Subcutaneous abdominal adipose tissue (tissue), 5 donors: ENCODE data around the gene CROCC2.

Experiments used
- H3K27ac ChIP-seq: one replicate; pipeline ENCODE4 v1.7.0; 2013; ENCODE audit warnings: low read depth, mild to moderate bottlenecking, inconsistent platforms, low read length, moderate library complexity
- H3K27me3 ChIP-seq, 5 donors: one replicate each; pipeline ENCODE4 v1.7.0; 2013; ENCODE audit warnings: low read length in 5 of 5, inconsistent platforms in 1 of 5; ENCODE audit not compliant: control insufficient read depth in 5 of 5, insufficient read depth in 4 of 5
- H3K36me3 ChIP-seq, 5 donors: one replicate each; pipeline ENCODE4 v1.7.0; 2013; ENCODE audit warnings: low read length in 5 of 5; ENCODE audit not compliant: control insufficient read depth in 5 of 5, insufficient read depth in 5 of 5
- H3K4me1 ChIP-seq, 5 donors: one replicate each; pipeline ENCODE4 v1.7.0; 2013; ENCODE audit warnings: low read length in 5 of 5, mild to moderate bottlenecking in 3 of 5, moderate library complexity in 1 of 5; ENCODE audit not compliant: control insufficient read depth in 5 of 5, insufficient read depth in 5 of 5
- H3K4me3 ChIP-seq, 5 donors: one replicate each; pipeline ENCODE4 v1.7.0; 2013; ENCODE audit warnings: low read length in 5 of 5, low read depth in 1 of 5
- H3K9ac ChIP-seq, 5 donors: one replicate each; pipeline ENCODE4 v1.7.0; 2013; ENCODE audit warnings: low read length in 5 of 5, mild to moderate bottlenecking in 4 of 5, moderate library complexity in 3 of 5
- H3K9me3 ChIP-seq, 5 donors: one replicate each; pipeline ENCODE4 v1.7.0; 2013; ENCODE audit warnings: low read length in 5 of 5; ENCODE audit not compliant: control insufficient read depth in 5 of 5
- donor health status: healthy.
- donor health status: healthy.
- donor health status: healthy.
- donor health status: healthy.
- donor health status: healthy.

CROCC2 gene

DNA sequence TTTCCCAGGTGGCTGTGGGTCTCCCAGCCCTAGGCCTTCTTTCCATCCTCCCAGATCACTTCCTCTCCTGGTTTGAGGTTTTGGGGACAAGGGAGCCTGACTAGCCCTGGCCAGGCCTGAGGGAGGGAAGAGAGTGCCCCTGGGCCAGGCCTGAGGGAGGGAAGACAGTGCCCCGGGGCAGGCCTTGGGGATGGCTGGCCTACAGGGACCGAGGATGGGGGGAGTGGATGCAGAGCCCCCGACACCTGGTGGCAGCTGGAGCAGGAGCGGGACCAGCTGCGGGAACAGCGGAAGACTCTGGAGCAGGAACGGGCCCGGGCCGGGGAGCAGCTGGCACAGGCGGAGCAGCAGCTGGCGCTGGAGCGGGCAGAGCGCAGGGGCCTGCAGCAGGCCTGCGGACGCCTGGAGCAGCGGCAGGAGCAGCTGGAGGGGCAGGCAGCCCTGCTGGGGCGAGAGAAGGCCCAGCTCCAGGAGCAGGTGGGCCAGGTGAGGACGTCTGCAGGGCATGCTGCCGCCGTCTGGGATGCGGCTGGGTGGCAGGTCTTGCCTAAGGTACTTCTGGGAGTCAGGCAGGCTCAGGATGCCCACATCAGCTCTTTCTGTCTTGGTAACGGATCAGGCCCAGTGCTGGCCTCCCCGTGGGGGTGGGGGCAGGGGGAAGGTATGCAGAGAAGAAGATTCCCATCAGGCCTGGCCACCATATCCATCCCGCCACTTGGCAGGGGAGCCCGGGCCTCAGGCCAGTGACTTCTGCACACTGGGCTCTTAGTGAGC lies 29.2 kb downstream of the CROCC2 start:
- H3K4me3 ChIP-seq, result no peak overlapping the region
- no peaks in the 10 kb centered on the region for H3K4me1 ChIP-seq
- peaks cover 3 to 14% (median 10%) of the 10 kb centered on the region in 5 donors for H3K9me3 ChIP-seq
- H3K9ac ChIP-seq, result no peak overlapping the region
- peaks cover 0 to 5% (median 2%) of the 10 kb centered on the region in 5 donors for H3K27me3 ChIP-seq
- no peaks in the 10 kb centered on the region for H3K36me3 ChIP-seq
- no peak overlapping the region for H3K27ac ChIP-seq

- no peak overlapping the region for H3K4me3 ChIP-seq
- no peak overlapping the region for H3K9ac ChIP-seq
Measured at GRCh38 chr2:240936106-240936505, 30.0 kb downstream of the CROCC2 start.

GRCh38 chr2:240946046-240946445 lies 39.9 kb downstream of the CROCC2 start:
- peaks cover 0 to 4% (median 0%) of the 10 kb centered on the region in 5 donors for H3K27me3 ChIP-seq
- H3K27ac ChIP-seq, result no peak overlapping the region
- no peaks in the 10 kb centered on the region for H3K36me3 ChIP-seq
- no peaks in the 10 kb centered on the region for H3K9me3 ChIP-seq
- no peak overlapping the region for H3K4me3 ChIP-seq
- no peaks in the 10 kb centered on the region for H3K4me1 ChIP-seq
- H3K9ac ChIP-seq, result no peak overlapping the region

More at GRCh38 chr2:240936106-240936505, 30.0 kb downstream of the CROCC2 start:
- H3K9me3 ChIP-seq, result peaks cover 3 to 14% (median 10%) of the 10 kb centered on the region in 5 donors
- H3K4me1 ChIP-seq, result no peaks in the 10 kb centered on the region
- H3K27ac ChIP-seq, result no peak overlapping the region
- H3K27me3 ChIP-seq, result peaks cover 0 to 5% (median 0%) of the 10 kb centered on the region in 5 donors
- no peaks in the 10 kb centered on the region for H3K36me3 ChIP-seq

GRCh38 chr2:240946654-240947053 lies 40.5 kb downstream of the CROCC2 start:
- Histone ChIP-seq H3K27ac (no peak overlapping the region), H3K9me3 (no peaks in the 10 kb centered on the region), H3K36me3 (no peaks in the 10 kb centered on the region), H3K27me3 (peaks cover 0 to 4% (median 0%) of the 10 kb centered on the region in 5 donors), H3K9ac (no peak overlapping the region), H3K4me1 (no peaks in the 10 kb centered on the region), H3K4me3 (no peak overlapping the region)

DNA sequence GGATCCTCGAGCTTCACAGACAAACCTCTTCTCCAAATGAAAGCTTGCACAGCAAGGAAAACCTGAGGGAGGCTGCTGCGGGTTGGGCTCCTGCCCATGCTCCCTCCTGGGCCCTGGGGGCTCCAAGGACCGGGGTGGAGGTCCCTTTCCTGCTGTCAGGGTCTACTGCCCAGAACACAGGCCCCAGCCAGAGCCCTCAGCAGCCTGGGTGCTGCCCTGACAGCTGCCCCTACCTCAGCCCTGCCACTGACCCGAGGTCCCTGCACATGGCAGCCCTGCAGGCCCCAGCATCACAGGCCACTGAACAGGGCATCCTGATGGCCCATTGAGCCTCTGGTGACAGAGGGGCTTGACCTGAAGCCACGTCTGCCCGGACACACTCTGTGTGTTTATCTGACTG lies 41.0 kb downstream of the CROCC2 start:
- H3K9ac ChIP-seq, result no peak overlapping the region
- H3K4me3 ChIP-seq, result no peak overlapping the region
- H3K36me3 ChIP-seq, result no peaks in the 10 kb centered on the region
- H3K27ac ChIP-seq, result no peak overlapping the region
- peaks cover 0 to 4% (median 0%) of the 10 kb centered on the region in 5 donors for H3K27me3 ChIP-seq
- H3K9me3 ChIP-seq, result no peaks in the 10 kb centered on the region
- no peaks in the 10 kb centered on the region for H3K4me1 ChIP-seq

- H3K4me1 ChIP-seq, result no peaks in the 10 kb centered on the region
- no peaks in the 10 kb centered on the region for H3K9me3 ChIP-seq
- no peaks in the 10 kb centered on the region for H3K36me3 ChIP-seq
- H3K27me3 ChIP-seq, result peaks cover 0 to 4% (median 0%) of the 10 kb centered on the region in 5 donors
- no peak overlapping the region for H3K9ac ChIP-seq
- no peak overlapping the region for H3K4me3 ChIP-seq
- no peak overlapping the region for H3K27ac ChIP-seq
Measured at GRCh38 chr2:240947607-240948006, 41.5 kb downstream of the CROCC2 start.

GRCh38 chr2:240948086-240948485 lies 42.0 kb downstream of the CROCC2 start:
- no peaks in the 10 kb centered on the region for H3K9me3 ChIP-seq
- no peak overlapping the region for H3K27ac ChIP-seq
- no peaks in the 10 kb centered on the region for H3K36me3 ChIP-seq
- H3K4me1 ChIP-seq, result no peaks in the 10 kb centered on the region
- H3K27me3 ChIP-seq, result peaks cover 0 to 4% (median 0%) of the 10 kb centered on the region in 5 donors
- no peak overlapping the region for H3K4me3 ChIP-seq
- no peak overlapping the region for H3K9ac ChIP-seq

GRCh38 chr2:240948905-240949790 lies 43.0 kb downstream of the CROCC2 start:
- Histone ChIP-seq H3K4me1 (no peaks in the 10 kb centered on the region), H3K9me3 (no peaks in the 10 kb centered on the region), H3K27me3 (peaks cover 0 to 4% (median 0%) of the 10 kb centered on the region in 5 donors), H3K9ac (no peak overlapping the region), H3K27ac (no peak overlapping the region), H3K4me3 (no peak overlapping the region), H3K36me3 (no peaks in the 10 kb centered on the region)

DNA sequence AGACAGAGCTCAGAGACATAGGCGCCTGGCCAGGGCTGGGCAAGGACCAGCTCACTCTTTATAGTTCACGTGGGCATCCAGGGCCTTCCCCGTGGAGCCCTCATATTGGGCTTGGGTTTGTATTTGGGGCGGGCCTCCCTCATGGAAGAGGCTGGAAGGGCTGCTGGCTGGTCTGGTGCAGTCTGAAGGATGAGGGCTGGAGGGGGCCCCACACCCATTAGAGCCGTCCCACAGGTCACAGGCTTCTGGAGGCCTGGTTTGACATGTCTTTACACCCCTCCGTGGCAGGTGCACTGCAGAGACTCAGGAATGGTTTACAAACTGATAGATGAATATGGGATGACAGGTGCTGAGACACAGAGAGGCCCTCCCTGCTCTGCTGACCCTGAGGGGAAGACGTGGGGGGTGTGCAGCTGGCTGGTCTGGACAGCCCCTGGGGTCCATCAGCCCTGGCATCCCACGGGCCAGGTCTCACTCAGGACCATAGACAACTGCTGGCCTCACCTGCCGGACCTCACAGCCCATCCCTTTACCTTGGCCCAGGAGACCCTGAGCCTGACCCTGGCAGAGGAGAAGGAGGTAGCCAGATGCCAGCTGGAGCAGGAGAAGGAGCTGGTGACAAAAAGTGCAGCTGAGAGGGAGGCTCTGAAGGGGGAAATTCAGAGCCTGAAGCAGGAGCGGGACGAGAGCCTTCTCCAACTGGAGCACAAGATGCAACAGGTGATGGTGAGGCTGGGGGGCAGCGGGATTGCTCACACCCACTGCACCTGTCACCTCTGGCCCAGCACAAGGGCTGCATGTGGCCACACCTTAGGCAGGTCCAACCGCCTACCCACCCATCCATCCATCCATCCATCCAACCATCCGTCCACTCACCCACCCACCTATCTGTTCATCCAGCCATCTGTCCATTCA lies 43.9 kb downstream of the CROCC2 start:
- H3K27me3 ChIP-seq, result peaks cover 0 to 4% (median 0%) of the 10 kb centered on the region in 5 donors
- no peaks in the 10 kb centered on the region for H3K9me3 ChIP-seq
- H3K36me3 ChIP-seq, result no peaks in the 10 kb centered on the region
- H3K4me1 ChIP-seq, result no peaks in the 10 kb centered on the region
- no peak overlapping the region for H3K27ac ChIP-seq
- H3K9ac ChIP-seq, result no peak overlapping the region
- H3K4me3 ChIP-seq, result no peak overlapping the region
